Heart right ventricle (tissue), 16 donors: ENCODE measurements around the gene HERPUD1. TPM values are rescaled to one million over a fixed set of nuclear protein-coding genes. Genes with fewer than 3 reads are reported as not detected.
A peak's percentile ranks its signal among the peaks of the same experiment; 100 is the strongest.

Source experiments
- ATAC-seq, 8 donors: fragments of 200-7000 bp; cut with Tn5 transposase; one replicate each; pipeline ENCODE4 v1.9.1; 2020; ENCODE audit warnings: mild to moderate bottlenecking in 8 of 8, moderate library complexity in 8 of 8, moderate number of reproducible peaks in 1 of 8
- DNase-seq, 2 donors: peaks; one replicate each; pipeline ENCODE4 v3.0.0-alpha.2; 2020
- H3K27ac ChIP-seq, 10 donors: fragments of 200-600 bp; sonication (generic) in 2 of 10; one replicate each; pipeline versions ENCODE4 v1.5.0 to v1.8.0; 2020 to 2022; ENCODE audit warnings: mild to moderate bottlenecking in 3 of 10
- H3K27me3 ChIP-seq, 7 donors: fragments of 200-600 bp; one replicate each; pipeline ENCODE4 v1.8.0; 2021 to 2022; ENCODE audit warnings: mild to moderate bottlenecking in 2 of 7
- H3K36me3 ChIP-seq, 9 donors: fragments of 200-600 bp; sonication (generic) in 1 of 9; one replicate each; pipeline versions ENCODE4 v1.5.0 to v1.8.0; 2020 to 2022; ENCODE audit warnings: mild to moderate bottlenecking in 2 of 9
- H3K4me1 ChIP-seq, 9 donors: fragments of 200-600 bp; sonication (generic) in 1 of 9; one replicate each; pipeline versions ENCODE4 v1.5.0 to v1.8.0; 2020 to 2022; ENCODE audit warnings: mild to moderate bottlenecking in 4 of 9
- H3K4me3 ChIP-seq, 10 donors: fragments of 200-600 bp; sonication (generic) in 2 of 10; one replicate each; pipeline versions ENCODE4 v1.5.0 to v1.8.0; 2020 to 2022; ENCODE audit warnings: mild to moderate bottlenecking in 7 of 10, moderate library complexity in 2 of 10
- H3K9me3 ChIP-seq, 11 donors: fragments of 200-600 bp in 10 of 11; sonication (generic) in 2 of 11; one replicate each; pipeline versions ENCODE4 v1.5.0 to v1.8.0; 2013 to 2022; ENCODE audit warnings: mild to moderate bottlenecking in 2 of 11, control low read depth in 1 of 11, moderate library complexity in 1 of 11
- CTCF ChIP-seq, 9 donors: fragments of 200-600 bp; sonication (generic) in 2 of 9; IDR thresholded peaks; one replicate each; pipeline versions ENCODE4 v1.5.0 to v1.8.0; 2021 to 2022; ENCODE audit warnings: antibody characterized with exemption in 9 of 9, mild to moderate bottlenecking in 5 of 9, moderate library complexity in 1 of 9
- WGBS, 2 donors: extraction: QIAGEN DNeasy Blood & Tissue Kit; methylation state at CpG; one replicate each; pipeline ENCODE4 v1.1.7; 2013; ENCODE audit warnings: inconsistent platforms in 1 of 2; 5-methylcytosine and 5-hydroxymethylcytosine counted together
- intact Hi-C, 10 donors: fragments of 100-400 bp; cut with DNase I; formaldehyde crosslinking; loops; one replicate each; pipeline versions ENCODE4 v1.11.1 to v1.14.2; 2022
- polyA plus RNA-seq, 2 donors: library from polyadenylated mRNA; stranded (reverse); fragments of 200-250 nt; gene quantifications; one replicate each; pipeline ENCODE4 v1.2.3, GENCODE V29; 2013
- total RNA-seq, 10 donors: library from RNA; stranded (reverse); fragmentation: NEBNext Ultra II Directional in 3 of 10; extraction: Animal tissue kit (Norgen Biotek cat#: 25700) in 3 of 10; gene quantifications; one replicate each; pipeline versions ENCODE4 v1.2.1 to v1.2.4, GENCODE V29; 2021 to 2023
- donor health status: Arrhythmogenic right ventricular cardiomyopathy.
- donor health status: ischemic (EF 13 %, LVEDD 7.1; RV severe dilation, severe dysfunction).
- donor health status: healthy with polysubstance abuse.
- donor health status: DM: no; HTN: yes; CAD: no.
- donor health status: DM: no; HTN: no; CAD: no.
- donor health status: ischemic (EF 25% LVEDD 6.9; RV normal size, moderate dysfunction).
- donor health status: ischemic (EF 25% LVEDD 5.7; RV mildly dilated, moderate dysfunction).
- donor health status: healthy.
- donor health status: DM: yes; HTN: yes; CAD: no.
- donor health status: Ischemic cardiomyopathy.
- donor health status: ischemic (EF 35%, LVEDD 5.7; RV mildly dilated, moderate dysfunction).
- donor health status: nonischemic (EF 11% LVEDD 7.7; RV severe dilation, severe dysfunction).
- donor health status: DM: yes; HTN: yes; CAD: no.
- donor health status: PGD.
- donor health status: ischemic (EF 29% LVEDD 5.4; RV normal size, mild dysfunction).
- donor health status: nonischemic (EF 23%, LVEDD 6.1; RV moderate dilation, normal function).

HERPUD1 gene
- total and polyA plus RNA-seq, 12 donors: 29.6 to 175 (median 128) TPM

- Histone ChIP-seq H3K4me3 (peak overlapping the region in 2 of 10 donors; percentile 93 to 96), H3K27me3 (no peaks in the 10 kb centered on the region), H3K36me3 (peaks cover 0 to 80% (median 58%) of the 10 kb centered on the region in 9 donors), H3K4me1 (peaks cover 6 to 73% (median 59%) of the 10 kb centered on the region in 9 donors), H3K9me3 (no peaks in the 10 kb centered on the region), H3K27ac (peak overlapping the region in 1 of 10 donors; percentile 100)
- ATAC-seq: no peak
- WGBS, 2 donors: 64 to 65% methylated on average over 5 of the region's 5 CpGs
- no peak for DNase-seq
- no peak for TF ChIP-seq CTCF (IDR thresholded peaks at IDR 0.05)
- intact Hi-C loops: loop anchor here in 2 of 10 donors (5.0 to 10.0 kb wide), 2 partner anchors 69 to 508 kb away; partner anchors contain the start of genes CIAPIN1 (in 1 of the 2), COQ9 (in 1 of the 2) and SLC12A3 (in 1 of the 2)
Measured at GRCh38 chr16:56936491-56936890, 4.5 kb downstream of the HERPUD1 start.

GRCh38 chr16:56936950-56937349 is 5.0 kb downstream of the HERPUD1 start:
- TF ChIP-seq CTCF (IDR thresholded peaks at IDR 0.05): no peak
- DNase-seq (no peak), ATAC-seq (no peak)
- no peaks in the 10 kb centered on the region for H3K27me3 ChIP-seq
- H3K36me3 ChIP-seq: peaks cover 0 to 85% (median 63%) of the 10 kb centered on the region in 9 donors
- no peaks in the 10 kb centered on the region for H3K9me3 ChIP-seq
- WGBS, 2 donors: 76 to 81% methylated on average over 5 of the region's 5 CpGs
- H3K4me3 ChIP-seq: no peak overlapping the region
- intact Hi-C loops: loop anchor here in 2 of 10 donors (5.0 to 10.0 kb wide), 2 partner anchors 70 to 508 kb away; partner anchors contain the start of genes CIAPIN1 (in 1 of the 2), COQ9 (in 1 of the 2) and SLC12A3 (in 1 of the 2)
- peaks cover 5 to 72% (median 57%) of the 10 kb centered on the region in 9 donors for H3K4me1 ChIP-seq
- H3K27ac ChIP-seq: no peak overlapping the region

- Histone ChIP-seq H3K9me3 (no peaks in the 10 kb centered on the region), H3K4me1 (peaks cover 5 to 64% (median 47%) of the 10 kb centered on the region in 9 donors), H3K36me3 (peaks cover 7 to 99% (median 82%) of the 10 kb centered on the region in 9 donors), H3K27me3 (no peaks in the 10 kb centered on the region), H3K4me3 (no peak overlapping the region), H3K27ac (no peak overlapping the region)
- ATAC-seq (no peak), DNase-seq (no peak)
- 82 to 85% methylated on average over 8 of the region's 8 CpGs for WGBS, 2 donors
- intact Hi-C loops: loop anchor here in 2 of 10 donors (5.0 to 10.0 kb wide), 2 partner anchors 72 to 506 kb away; partner anchors contain the start of genes CIAPIN1 (in 1 of the 2), COQ9 (in 1 of the 2) and SLC12A3 (in 1 of the 2)
- TF ChIP-seq CTCF (IDR thresholded peaks at IDR 0.05): no peak
Measured at GRCh38 chr16:56938664-56939513, 6.9 kb downstream of the HERPUD1 start.

GRCh38 chr16:56939801-56940200 is 7.9 kb downstream of the HERPUD1 start:
- H3K4me3 ChIP-seq: no peak overlapping the region
- DNase-seq (no peak), ATAC-seq (no peak)
- no peaks in the 10 kb centered on the region for H3K9me3 ChIP-seq
- TF ChIP-seq CTCF (IDR thresholded peaks at IDR 0.05): no peak
- H3K27me3 ChIP-seq: no peaks in the 10 kb centered on the region
- peaks cover 5 to 56% (median 38%) of the 10 kb centered on the region in 9 donors for H3K4me1 ChIP-seq
- peaks cover 7 to 100% (median 91%) of the 10 kb centered on the region in 9 donors for H3K36me3 ChIP-seq
- WGBS, 2 donors: 82 to 85% methylated on average over 4 of the region's 4 CpGs
- no peak overlapping the region for H3K27ac ChIP-seq
- intact Hi-C loops: loop anchor here in 2 of 10 donors (5.0 to 10.0 kb wide), 2 partner anchors 72 to 505 kb away; partner anchors contain the start of genes CIAPIN1 (in 1 of the 2), COQ9 (in 1 of the 2) and SLC12A3 (in 1 of the 2)
